MCF 10A (cell line): Measurements from ENCODE around the gene NFATC4. TPM values are rescaled to one million over a fixed set of nuclear protein-coding genes. Genes with fewer than 3 reads are reported as not detected.

Source experiments
- BruUV-seq: library from RNA; stranded (reverse); fragments of 400-500 nt; replicated peaks from 2 replicates; lab custom pipeline; 2021; lab: Mats Ljungman, UMichigan
- CTCF ChIA-PET: fragments of 300-600 bp; sonication (Branson Sonifier 250); formaldehyde crosslinking; extraction: SDS; loops from one replicate; lab custom pipeline; 2021; ENCODE audit warnings: antibody characterized with exemption, inconsistent platforms; lab: Yijun Ruan, JAX
- POLR2A ChIA-PET: fragments of 300-600, 350-650 bp; sonication (Branson Sonifier 250); formaldehyde crosslinking; extraction: SDS; loops from one replicate; lab custom pipeline; 2020; ENCODE audit warnings: antibody characterized with exemption, inconsistent platforms; lab: Yijun Ruan, JAX
- DNase-seq: peaks from one replicate; pipeline ENCODE4 v3.0.0-alpha.2; 2018; ENCODE audit not compliant: unreplicated experiment
- H3K27ac Mint-ChIP-seq: one replicate; pipeline ENCODE4 v1.8.0; 2022; ENCODE audit warnings: mild to moderate bottlenecking, low read depth, mixed read lengths; ENCODE audit not compliant: unreplicated experiment
- H3K27me3 Mint-ChIP-seq: one replicate; pipeline ENCODE4 v1.8.0; 2022; ENCODE audit warnings: mixed read lengths; ENCODE audit not compliant: insufficient read depth, unreplicated experiment
- H3K36me3 Mint-ChIP-seq: one replicate; pipeline ENCODE4 v1.8.0; 2022; ENCODE audit warnings: mild to moderate bottlenecking, moderate library complexity, mixed read lengths; ENCODE audit not compliant: insufficient read depth, unreplicated experiment
- H3K4me1 Mint-ChIP-seq: one replicate; pipeline ENCODE4 v1.8.0; 2022; ENCODE audit warnings: mixed read lengths; ENCODE audit not compliant: insufficient read depth, unreplicated experiment
- H3K4me3 Mint-ChIP-seq: one replicate; pipeline ENCODE4 v1.8.0; 2022; ENCODE audit warnings: mild to moderate bottlenecking, moderate library complexity, mixed read lengths; ENCODE audit not compliant: unreplicated experiment
- H3K9me3 Mint-ChIP-seq: one replicate; pipeline ENCODE4 v1.8.0; 2022; ENCODE audit warnings: mixed read lengths; ENCODE audit not compliant: unreplicated experiment
- intact Hi-C: fragments of 100-400 bp; cut with micrococcal nuclease; formaldehyde crosslinking; loops from 2 replicates; pipeline ENCODE4 v1.14.1; 2022
- total RNA-seq: library from RNA; stranded (reverse); gene quantifications from 2 replicates; pipeline ENCODE4 v1.2.3, GENCODE V29; 2022
- TF ChIP-seq, protein P1 (sequence below): fragments of 200-600 bp; IDR thresholded peaks from one replicate; pipeline ENCODE4 v1.8.0; 2022; ENCODE audit warnings: antibody characterized with exemption, mild to moderate bottlenecking; ENCODE audit not compliant: unreplicated experiment

The NFATC4 gene
- total RNA-seq, 1 experiment from 2014 or later, result 0.23 TPM

DNA sequence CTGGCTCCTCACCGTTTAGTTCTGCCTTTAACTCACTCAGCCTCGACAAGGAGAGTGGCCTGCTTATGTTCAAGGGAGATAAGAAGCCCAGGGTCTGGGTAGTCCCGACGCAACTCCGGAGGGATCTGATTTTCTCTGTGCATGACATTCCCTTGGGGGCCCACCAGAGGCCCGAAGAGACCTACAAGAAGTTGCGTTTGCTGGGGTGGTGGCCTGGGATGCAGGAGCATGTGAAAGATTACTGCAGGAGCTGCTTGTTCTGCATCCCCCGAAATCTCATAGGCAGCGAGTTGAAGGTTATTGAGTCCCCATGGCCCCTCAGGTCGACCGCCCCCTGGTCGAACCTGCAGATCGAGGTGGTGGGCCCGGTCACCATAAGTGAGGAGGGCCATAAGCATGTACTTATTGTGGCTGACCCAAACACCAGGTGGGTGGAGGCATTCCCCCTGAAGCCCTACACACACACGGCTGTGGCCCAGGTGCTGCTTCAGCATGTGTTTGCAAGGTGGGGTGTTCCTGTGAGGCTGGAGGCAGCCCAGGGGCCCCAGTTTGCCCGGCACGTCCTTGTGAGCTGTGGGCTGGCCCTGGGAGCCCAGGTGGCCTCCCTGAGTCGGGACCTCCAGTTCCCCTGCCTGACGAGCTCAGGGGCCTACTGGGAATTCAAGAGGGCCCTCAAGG, 48.4 kb downstream of the NFATC4 start:
- Mint-ChIP-seq H3K36me3 (no peaks in the 10 kb centered on the region), H3K4me3 (no peak overlapping the region), H3K27ac (no peak overlapping the region), H3K27me3 (no peaks in the 10 kb centered on the region), H3K9me3 (no peaks in the 10 kb centered on the region), H3K4me1 (peaks cover 11% of the 10 kb centered on the region)
- POLR2A ChIA-PET, result interaction anchor here (0.7 kb wide), 1 partner anchor 11 kb away, joined by 4 read pairs; no protein-coding TSS in a partner anchor
- CTCF ChIA-PET, result interaction anchor here (1.0 to 3.3 kb wide), 4 partner anchors 10 to 83 kb away, joined by 4 to 17 read pairs (median 6); no protein-coding TSS in a partner anchor
- no peak for DNase-seq
- no TSS peak for BruUV-seq
- intact Hi-C loops, result no loop called here
- TF ChIP-seq, protein P1, sequence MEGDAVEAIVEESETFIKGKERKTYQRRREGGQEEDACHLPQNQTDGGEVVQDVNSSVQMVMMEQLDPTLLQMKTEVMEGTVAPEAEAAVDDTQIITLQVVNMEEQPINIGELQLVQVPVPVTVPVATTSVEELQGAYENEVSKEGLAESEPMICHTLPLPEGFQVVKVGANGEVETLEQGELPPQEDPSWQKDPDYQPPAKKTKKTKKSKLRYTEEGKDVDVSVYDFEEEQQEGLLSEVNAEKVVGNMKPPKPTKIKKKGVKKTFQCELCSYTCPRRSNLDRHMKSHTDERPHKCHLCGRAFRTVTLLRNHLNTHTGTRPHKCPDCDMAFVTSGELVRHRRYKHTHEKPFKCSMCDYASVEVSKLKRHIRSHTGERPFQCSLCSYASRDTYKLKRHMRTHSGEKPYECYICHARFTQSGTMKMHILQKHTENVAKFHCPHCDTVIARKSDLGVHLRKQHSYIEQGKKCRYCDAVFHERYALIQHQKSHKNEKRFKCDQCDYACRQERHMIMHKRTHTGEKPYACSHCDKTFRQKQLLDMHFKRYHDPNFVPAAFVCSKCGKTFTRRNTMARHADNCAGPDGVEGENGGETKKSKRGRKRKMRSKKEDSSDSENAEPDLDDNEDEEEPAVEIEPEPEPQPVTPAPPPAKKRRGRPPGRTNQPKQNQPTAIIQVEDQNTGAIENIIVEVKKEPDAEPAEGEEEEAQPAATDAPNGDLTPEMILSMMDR, result no peak

DNA sequence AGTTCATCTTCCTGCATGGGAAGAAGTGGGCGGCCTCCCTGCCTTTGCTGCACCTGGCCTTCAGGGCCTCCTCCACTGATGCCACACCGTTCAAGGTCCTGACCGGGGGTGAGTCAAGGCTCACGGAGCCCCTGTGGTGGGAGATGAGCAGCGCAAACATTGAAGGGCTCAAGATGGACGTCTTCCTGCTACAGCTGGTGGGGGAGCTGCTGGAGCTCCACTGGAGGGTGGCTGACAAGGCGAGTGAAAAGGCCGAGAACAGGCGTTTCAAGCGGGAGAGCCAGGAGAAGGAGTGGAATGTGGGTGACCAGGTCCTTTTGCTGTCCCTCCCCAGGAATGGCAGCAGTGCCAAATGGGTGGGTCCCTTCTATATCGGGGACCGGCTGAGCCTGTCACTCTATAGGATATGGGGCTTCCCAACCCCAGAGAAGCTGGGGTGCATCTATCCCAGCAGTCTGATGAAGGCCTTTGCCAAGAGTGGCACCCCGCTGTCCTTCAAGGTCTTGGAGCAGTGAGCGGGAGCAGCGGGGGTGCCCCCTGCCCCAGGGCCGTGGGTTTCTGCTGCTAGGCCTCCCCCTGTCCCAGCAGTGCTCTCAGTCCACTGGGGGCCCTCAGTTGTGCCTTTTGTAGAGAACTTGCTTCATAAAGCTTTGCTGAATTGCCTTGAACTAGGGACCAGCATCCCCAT, 49.1 kb downstream of the NFATC4 start:
- POLR2A ChIA-PET, result interaction anchor here (0.7 kb wide), 1 partner anchor 11 kb away, joined by 4 read pairs; no protein-coding TSS in a partner anchor
- no peaks in the 10 kb centered on the region for H3K36me3 Mint-ChIP-seq
- TF ChIP-seq, protein P1, result no peak
- no TSS peak for BruUV-seq
- CTCF ChIA-PET, result interaction anchor here (0.9 to 7.7 kb wide), 7 partner anchors 8 to 79 kb away, joined by 4 to 82 read pairs (median 9); no protein-coding TSS in a partner anchor
- H3K4me3 Mint-ChIP-seq, result no peak overlapping the region
- intact Hi-C loops, result no loop called here
- H3K27me3 Mint-ChIP-seq, result no peaks in the 10 kb centered on the region
- H3K4me1 Mint-ChIP-seq, result peaks cover 11% of the 10 kb centered on the region
- no peak overlapping the region for H3K27ac Mint-ChIP-seq
- H3K9me3 Mint-ChIP-seq, result no peaks in the 10 kb centered on the region
- no peak for DNase-seq

DNA sequence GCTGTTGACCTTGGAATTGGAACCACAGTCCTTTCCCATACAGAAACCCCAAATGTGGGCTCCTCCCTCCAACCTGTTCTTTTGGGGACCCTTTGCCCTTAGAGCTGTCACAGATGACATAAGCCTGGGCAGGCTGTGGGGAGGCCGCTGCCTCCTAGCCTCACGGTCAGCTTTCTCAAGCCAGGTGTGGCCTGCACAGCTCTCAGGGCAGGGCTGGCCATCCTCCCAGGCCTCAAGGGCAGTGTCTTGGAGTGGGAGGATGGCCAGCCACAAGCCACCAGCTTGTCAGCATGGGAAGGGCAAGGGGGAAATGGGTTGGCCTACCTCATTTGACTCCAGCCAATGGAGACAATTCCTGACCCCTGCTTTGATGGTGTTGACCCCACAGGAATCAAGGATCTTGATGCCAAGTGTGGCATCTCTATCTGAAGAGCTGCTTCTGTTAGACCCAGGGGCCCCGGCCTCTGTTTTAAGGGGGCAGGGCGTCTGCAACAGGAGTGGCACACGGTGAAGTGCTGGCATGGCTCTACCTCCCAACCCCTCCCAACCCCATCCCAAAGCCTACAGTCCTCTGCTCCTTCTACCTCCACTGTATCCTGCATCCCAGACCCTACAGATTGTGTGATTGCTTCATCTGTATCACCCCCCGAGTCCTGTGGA, 50.0 kb downstream of the NFATC4 start:
- H3K4me1 Mint-ChIP-seq, result peaks cover 11% of the 10 kb centered on the region
- no TSS peak for BruUV-seq
- intact Hi-C loops, result no loop called here
- TF ChIP-seq, protein P1, result no peak
- peak overlapping the region; percentile 42 for H3K27ac Mint-ChIP-seq
- ChIA-PET CTCF (interaction anchor here (0.9 to 7.7 kb wide), 10 partner anchors 9 to 87 kb away, joined by 3 to 82 read pairs (median 8); no protein-coding TSS in a partner anchor), POLR2A (interaction anchor here (0.7 to 1.8 kb wide), 4 partner anchors 9 to 38 kb away, joined by 3 to 9 read pairs (median 4); partner anchors contain the start of gene KHNYN)
- no peaks in the 10 kb centered on the region for H3K36me3 Mint-ChIP-seq
- H3K4me3 Mint-ChIP-seq, result no peak overlapping the region
- no peaks in the 10 kb centered on the region for H3K9me3 Mint-ChIP-seq
- no peaks in the 10 kb centered on the region for H3K27me3 Mint-ChIP-seq
- no peak for DNase-seq
